Right lobe of liver (tissue), 4 donors: ENCODE results near the gene ZNHIT6.

Source experiments
- CTCF ChIP-seq, 4 donors: fragments of 200-600 bp in 3 of 4; fragments of 450-650 bp in 1 of 4; IDR thresholded peaks; one replicate each; pipeline versions ENCODE4 v1.5.1 to v1.8.0; 2016 to 2022; ENCODE audit warnings: antibody characterized with exemption in 4 of 4, mild to moderate bottlenecking in 2 of 4
- POLR2A ChIP-seq: fragments of 450-650 bp; IDR thresholded peaks from one replicate; pipeline ENCODE4 v1.6.1; 2017; ENCODE audit warnings: antibody characterized with exemption, mild to moderate bottlenecking
- donor health status: DM: no; HTN: no; CAD: no.
- donor health status: DM: no; HTN: no; CAD: no.
- donor health status: DM: no; HTN: yes; CAD: no.

GRCh38 chr1:85655315-85655714, 52.9 kb downstream of the ZNHIT6 start:
- TF ChIP-seq CTCF (IDR thresholded peaks at IDR 0.05) (no peak), POLR2A (no peak)
